AG04449 (cell line): ENCODE data around the gene ALPI.

Experiments
- CTCF ChIA-PET: fragments of 350-600 bp; formaldehyde crosslinking; extraction: SDS; loops from one replicate; lab custom pipeline; 2021; ENCODE audit warnings: antibody characterized with exemption; lab: Yijun Ruan, JAX
- POLR2A ChIA-PET: fragments of 400-600, 350-600 bp; formaldehyde crosslinking; extraction: SDS; loops from one replicate; lab custom pipeline; 2020; ENCODE audit warnings: antibody characterized with exemption, inconsistent platforms; lab: Yijun Ruan, JAX
- DNase-seq: peaks from one replicate; pipeline ENCODE4 v3.0.0-alpha.2; 2010; ENCODE audit warnings: low read depth, low spot score
- H3K4me3 ChIP-seq: 2 replicates; pipeline ENCODE4 v1.5.1; 2011; ENCODE audit warnings: low read depth, mild to moderate bottlenecking, control low read depth, low read length
- CTCF ChIP-seq: IDR thresholded peaks from one replicate; pipeline ENCODE4 v1.5.1; 2011; ENCODE audit warnings: mild to moderate bottlenecking, moderate library complexity, low read length, control low read depth, inconsistent platforms; ENCODE audit not compliant: insufficient read depth; ENCODE audit errors: missing control alignments

The ALPI gene

GRCh38 chr2:232506709-232507108 lies 50.8 kb downstream of the ALPI start:
- ChIA-PET CTCF (no interaction called here), POLR2A (no interaction called here)
- no peak for DNase-seq
- TF ChIP-seq CTCF, result no peak
- H3K4me3 ChIP-seq, result no peak overlapping the region

- TF ChIP-seq CTCF, result no peak
- DNase-seq, result no peak
- CTCF ChIA-PET, result interaction anchor here (0.7 to 1.0 kb wide), 2 partner anchors 11 to 23 kb away, joined by 3 to 4 read pairs; no protein-coding TSS in a partner anchor
- H3K4me3 ChIP-seq, result no peak overlapping the region
- POLR2A ChIA-PET, result no interaction called here
These were observed 52.3 kb downstream of the ALPI start for GRCh38 chr2:232508251-232508650.
